ENCODE results near the gene GP1BA.
A peak's percentile ranks its signal among the peaks of the same experiment; 100 is the strongest.

GP1BA gene

GRCh38 chr17:4950746-4951204, 18.7 kb downstream of the GP1BA start, which contains the start of gene ENO3:
Gene ENO3, plus strand, starts transcription at chr17:4951119. Its CDS starts 711 bp downstream, at chr17:4951830.
- DNase-seq (ENCODE audit: low read depth in 2 of 2): no peak

- DNase-seq (ENCODE audit: low read depth in 2 of 2): no peak
Observed at GRCh38 chr17:4951486-4951885, 19.4 kb downstream of the GP1BA start.

- no peak for DNase-seq (ENCODE audit: low read depth in 2 of 2)
Observed at GRCh38 chr17:4953451-4953961, 21.4 kb downstream of the GP1BA start.

- DNase-seq (ENCODE audit: low read depth in 2 of 2): no peak
Observed at GRCh38 chr17:4955091-4955490, 23.0 kb downstream of the GP1BA start.

- DNase-seq (ENCODE audit: low read depth in 2 of 2): no peak
Observed at GRCh38 chr17:4956493-4957061, 24.5 kb downstream of the GP1BA start.

GRCh38 chr17:4958102-4958501, 26.0 kb downstream of the GP1BA start:
- no peak for DNase-seq (ENCODE audit: low read depth in 2 of 2)

- DNase-seq (ENCODE audit: low read depth in 2 of 2): no peak
Observed at GRCh38 chr17:4959261-4959965, 27.3 kb downstream of the GP1BA start.

- DNase-seq (ENCODE audit: low read depth in 2 of 2): no peak
Observed at GRCh38 chr17:4960279-4960922, 28.3 kb downstream of the GP1BA start.

GRCh38 chr17:4965311-4965986, 33.4 kb downstream of the GP1BA start:
- DNase-seq (ENCODE audit: low read depth in 2 of 2): no peak

- peak; percentile 74 to 92 for DNase-seq (ENCODE audit: low read depth in 2 of 2)
Observed at GRCh38 chr17:4966844-4967538, 34.9 kb downstream of the GP1BA start.

- peak; percentile 81 to 86 for DNase-seq (ENCODE audit: low read depth in 2 of 2)
Observed at GRCh38 chr17:4967539-4968485, 35.7 kb downstream of the GP1BA start, which contains the start of gene SPAG7. Gene SPAG7, minus strand, starts transcription at chr17:4967817. Its CDS starts 13 bp downstream, at chr17:4967804.

- DNase-seq (ENCODE audit: low read depth in 2 of 2): no peak
Observed at GRCh38 chr17:4968486-4969046, 36.5 kb downstream of the GP1BA start.

GRCh38 chr17:4969047-4969550, 37.0 kb downstream of the GP1BA start:
- no peak for DNase-seq (ENCODE audit: low read depth in 2 of 2)

GRCh38 chr17:4969551-4970173, 37.6 kb downstream of the GP1BA start:
- peak in 1 of 2 donors; percentile 10 for DNase-seq (ENCODE audit: low read depth in 2 of 2)

GRCh38 chr17:4970273-4970672, 38.2 kb downstream of the GP1BA start:
- no peak for DNase-seq (ENCODE audit: low read depth in 2 of 2)

- DNase-seq (ENCODE audit: low read depth in 2 of 2): no peak
Observed at GRCh38 chr17:4971826-4972225, 39.7 kb downstream of the GP1BA start.

GRCh38 chr17:4972322-4972721, 40.2 kb downstream of the GP1BA start:
- DNase-seq (ENCODE audit: low read depth in 2 of 2): no peak

GRCh38 chr17:4972752-4973151, 40.7 kb downstream of the GP1BA start:
- DNase-seq (ENCODE audit: low read depth in 2 of 2): no peak
